Progenitor cell of endocrine pancreas (in vitro differentiated cells): ENCODE results near the gene CDC42EP3. TPM values are rescaled to one million over a fixed set of nuclear protein-coding genes. Genes with fewer than 3 reads are reported as not detected.

ENCODE experiments used
- DNase-seq: peaks from one replicate; pipeline ENCODE4 v3.0.0; 2021; ENCODE audit warnings: low spot score; ENCODE audit not compliant: unreplicated experiment
- H3K27ac Mint-ChIP-seq: 2 replicates; pipeline ENCODE4 v1.8.0; 2021; ENCODE audit warnings: mild to moderate bottlenecking, moderate library complexity, mixed read lengths
- H3K27me3 Mint-ChIP-seq: 2 replicates; pipeline ENCODE4 v1.8.0; 2021; ENCODE audit warnings: mixed read lengths
- H3K36me3 Mint-ChIP-seq: 2 replicates; pipeline ENCODE4 v1.8.0; 2022; ENCODE audit warnings: mixed read lengths; ENCODE audit not compliant: insufficient read depth
- H3K4me1 Mint-ChIP-seq: 2 replicates; pipeline ENCODE4 v1.8.0; 2021; ENCODE audit warnings: low read depth, mixed read lengths
- H3K4me3 Mint-ChIP-seq: 2 replicates; pipeline ENCODE4 v1.8.0; 2021; ENCODE audit warnings: low read depth, mild to moderate bottlenecking, moderate library complexity, mixed read lengths
- H3K9me3 Mint-ChIP-seq: 2 replicates; pipeline ENCODE4 v1.8.0; 2021; ENCODE audit warnings: low read depth, mixed read lengths
- CTCF ChIP-seq: fragments of 200-600 bp; sonication (generic); IDR thresholded peaks from one replicate; pipeline ENCODE4 v1.5.0; 2021; ENCODE audit warnings: antibody characterized with exemption, mild to moderate bottlenecking; ENCODE audit not compliant: unreplicated experiment
- total RNA-seq: library from RNA; stranded (reverse); gene quantifications from 2 replicates; pipeline ENCODE4 v1.2.1, GENCODE V29; 2021

The CDC42EP3 gene
- total RNA-seq, 1 donor from 2014 or later, result 43.1 TPM

DNA sequence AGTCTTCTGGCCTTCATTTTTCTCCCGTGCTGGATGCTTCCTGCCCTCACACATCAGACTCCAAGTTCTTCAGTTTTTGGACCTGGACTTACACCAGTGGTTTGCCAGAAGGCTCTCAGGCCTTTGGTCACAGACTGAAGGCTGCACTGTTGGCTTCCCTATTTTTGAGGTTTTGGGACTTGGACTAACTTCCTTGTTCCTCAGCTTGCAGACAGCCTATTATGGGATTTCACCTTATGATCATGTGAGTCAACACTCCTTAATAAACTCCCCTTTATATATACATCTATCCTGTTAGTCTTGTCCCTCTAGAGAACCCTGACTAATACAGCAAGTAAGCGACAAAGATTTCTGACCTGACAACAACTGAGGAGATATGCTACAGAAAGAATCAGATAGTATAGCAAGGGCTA lies 7.2 kb downstream of the CDC42EP3 start:
- Mint-ChIP-seq H3K4me3 (no peak overlapping the region), H3K9me3 (no peaks in the 10 kb centered on the region), H3K27me3 (no peaks in the 10 kb centered on the region), H3K36me3 (peaks cover 19% of the 10 kb centered on the region), H3K27ac (no peak overlapping the region), H3K4me1 (peaks cover 56% of the 10 kb centered on the region)
- no peak for DNase-seq
- TF ChIP-seq CTCF, result no peak

DNA sequence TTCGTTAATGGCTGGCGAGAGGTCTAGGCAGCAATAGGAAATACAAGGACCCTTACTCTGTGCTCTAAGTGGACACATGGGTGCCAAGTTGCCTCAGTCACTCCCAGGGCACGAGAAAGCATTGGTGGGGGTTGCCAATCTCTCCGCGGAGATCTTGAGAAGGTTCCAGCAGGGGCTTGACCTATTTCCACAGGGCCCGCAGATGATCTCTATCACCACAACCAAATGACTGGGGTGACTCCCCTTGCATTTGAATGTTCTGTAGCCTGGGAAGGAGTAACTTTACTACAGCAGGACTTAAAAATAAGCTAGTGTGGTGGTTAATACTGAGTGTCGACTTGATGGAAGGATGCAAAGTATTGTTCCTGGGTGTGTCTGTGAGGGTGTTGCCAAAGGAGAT lies 8.1 kb downstream of the CDC42EP3 start:
- no peaks in the 10 kb centered on the region for H3K9me3 Mint-ChIP-seq
- peaks cover 20% of the 10 kb centered on the region for H3K36me3 Mint-ChIP-seq
- H3K4me3 Mint-ChIP-seq, result no peak overlapping the region
- no peak for DNase-seq
- peaks cover 56% of the 10 kb centered on the region for H3K4me1 Mint-ChIP-seq
- TF ChIP-seq CTCF, result no peak
- no peak overlapping the region for H3K27ac Mint-ChIP-seq
- H3K27me3 Mint-ChIP-seq, result no peaks in the 10 kb centered on the region

GRCh38 chr2:37659723-37660122 lies 11.7 kb downstream of the CDC42EP3 start:
- Mint-ChIP-seq H3K4me3 (peak overlapping the region; percentile 32), H3K27me3 (no peaks in the 10 kb centered on the region), H3K27ac (peak overlapping the region; percentile 78), H3K9me3 (no peaks in the 10 kb centered on the region), H3K36me3 (peaks cover 23% of the 10 kb centered on the region), H3K4me1 (peaks cover 61% of the 10 kb centered on the region)
- no peak for TF ChIP-seq CTCF
- no peak for DNase-seq

- no peak for DNase-seq
- Mint-ChIP-seq H3K4me3 (no peak overlapping the region), H3K27ac (peak overlapping the region; percentile 78), H3K27me3 (no peaks in the 10 kb centered on the region), H3K36me3 (peaks cover 20% of the 10 kb centered on the region), H3K9me3 (no peaks in the 10 kb centered on the region), H3K4me1 (peaks cover 63% of the 10 kb centered on the region)
- TF ChIP-seq CTCF, result no peak
Observed at GRCh38 chr2:37658682-37659081, 12.8 kb downstream of the CDC42EP3 start.

- Mint-ChIP-seq H3K27me3 (no peaks in the 10 kb centered on the region), H3K4me3 (no peak overlapping the region), H3K4me1 (peaks cover 68% of the 10 kb centered on the region), H3K9me3 (no peaks in the 10 kb centered on the region), H3K36me3 (peaks cover 17% of the 10 kb centered on the region), H3K27ac (no peak overlapping the region)
- no peak for DNase-seq
- TF ChIP-seq CTCF, result no peak
Observed at GRCh38 chr2:37657471-37657870, 14.0 kb downstream of the CDC42EP3 start.
